GM20431 (cell line): ENCODE results near the gene IGF1R.

Experiments used
- in situ Hi-C: fragments of 300-500 bp; cut with MseI, MboI; formaldehyde crosslinking; loops from one replicate; pipeline ENCODE4 v1.15.0; 2020; ENCODE audit warnings: low sequenced_read_pairs; ENCODE audit not compliant: unreplicated experiment

The IGF1R gene

GRCh38 chr15:98694161-98694560 lies 45.8 kb downstream of the IGF1R start:
- in situ Hi-C loops: no loop called here

GRCh38 chr15:98698792-98699191 lies 50.5 kb downstream of the IGF1R start:
- in situ Hi-C loops: no loop called here

- in situ Hi-C loops: no loop called here
These were observed 51.5 kb downstream of the IGF1R start for GRCh38 chr15:98699591-98700424.

- in situ Hi-C loops: no loop called here
These were observed 52.2 kb downstream of the IGF1R start for GRCh38 chr15:98700519-98700918.

GRCh38 chr15:98703126-98703685 lies 54.9 kb downstream of the IGF1R start:
- in situ Hi-C loops: no loop called here

- in situ Hi-C loops: no loop called here
These were observed 56.7 kb downstream of the IGF1R start for GRCh38 chr15:98705070-98705469.

- in situ Hi-C loops: no loop called here
These were observed 58.0 kb downstream of the IGF1R start for GRCh38 chr15:98706387-98706786.

- in situ Hi-C loops: no loop called here
These were observed 58.6 kb downstream of the IGF1R start for GRCh38 chr15:98706986-98707385.

- in situ Hi-C loops: no loop called here
These were observed 59.8 kb downstream of the IGF1R start for GRCh38 chr15:98708037-98708590.

GRCh38 chr15:98711810-98712209 lies 63.5 kb downstream of the IGF1R start:
- in situ Hi-C loops: no loop called here

GRCh38 chr15:98712845-98713584 lies 64.7 kb downstream of the IGF1R start:
- in situ Hi-C loops: no loop called here

GRCh38 chr15:98713585-98714001 lies 65.3 kb downstream of the IGF1R start:
- in situ Hi-C loops: no loop called here

GRCh38 chr15:98714922-98715321 lies 66.6 kb downstream of the IGF1R start:
- in situ Hi-C loops: no loop called here

GRCh38 chr15:98715401-98715800 lies 67.1 kb downstream of the IGF1R start:
- in situ Hi-C loops: no loop called here

- in situ Hi-C loops: no loop called here
These were observed 67.6 kb downstream of the IGF1R start for GRCh38 chr15:98715890-98716443.

GRCh38 chr15:98717371-98717770 lies 69.0 kb downstream of the IGF1R start:
- in situ Hi-C loops: no loop called here

- in situ Hi-C loops: no loop called here
These were observed 69.6 kb downstream of the IGF1R start for GRCh38 chr15:98717942-98718341.

- in situ Hi-C loops: no loop called here
These were observed 70.2 kb downstream of the IGF1R start for GRCh38 chr15:98718426-98719136.

- in situ Hi-C loops: no loop called here
These were observed 70.9 kb downstream of the IGF1R start for GRCh38 chr15:98719137-98719740.
